Fibroblast of lung (primary cell): ENCODE measurements around the gene CHST11. TPM values are rescaled to one million over a fixed set of nuclear protein-coding genes. Genes with fewer than 3 reads are reported as not detected.
A peak's percentile ranks its signal among the peaks of the same experiment; 100 is the strongest.

Experiments
- DNase-seq, 2 donors: peaks; one replicate each; pipeline versions ENCODE4 v3.0.0 to v3.0.0-alpha.2; 2010; ENCODE audit warnings: low read depth in 2 of 2
- H2AFZ ChIP-seq: 2 replicates; pipeline ENCODE4 v1.5.1; 2012; ENCODE audit warnings: low read length, control low read depth, inconsistent platforms
- H3K27ac ChIP-seq: 2 replicates; pipeline ENCODE4 v1.5.1; 2011; ENCODE audit warnings: low read length, control low read depth; ENCODE audit not compliant: insufficient read depth
- H3K27me3 ChIP-seq: 2 replicates; pipeline ENCODE4 v1.5.1; 2011; ENCODE audit warnings: mild to moderate bottlenecking, low read length; ENCODE audit not compliant: control insufficient read depth, insufficient read depth
- H3K36me3 ChIP-seq: 2 replicates; pipeline ENCODE4 v1.5.1; 2011; ENCODE audit warnings: low read length; ENCODE audit not compliant: control insufficient read depth, insufficient read depth
- H3K4me1 ChIP-seq: 2 replicates; pipeline ENCODE4 v1.5.1; 2011; ENCODE audit warnings: low read length; ENCODE audit not compliant: control insufficient read depth, insufficient read depth; ENCODE audit errors: extremely low read depth
- H3K4me2 ChIP-seq: 2 replicates; pipeline ENCODE4 v1.5.1; 2011; ENCODE audit warnings: low read length, control low read depth; ENCODE audit not compliant: insufficient read depth; ENCODE audit errors: extremely low read depth
- H3K4me3 ChIP-seq, 4 experiments: fragments of 200-600 bp in 1 of 4; sonication (generic) in 1 of 4; replicated peaks in 1 of 4; 2 replicates each; pipeline ENCODE4 v1.5.1; 2011 to 2016; ENCODE audit warnings: low read length in 4 of 4, low read depth in 3 of 4, mild to moderate bottlenecking in 3 of 4, control low read depth in 2 of 4, inconsistent platforms in 1 of 4, mixed read lengths in 1 of 4; ENCODE audit not compliant: insufficient read depth in 1 of 4; ENCODE audit errors: control extremely low read depth in 1 of 4
- H3K79me2 ChIP-seq: 2 replicates; pipeline ENCODE4 v1.5.1; 2012; ENCODE audit warnings: mild to moderate bottlenecking, low read length, inconsistent platforms; ENCODE audit not compliant: control insufficient read depth, insufficient read depth
- H3K9ac ChIP-seq: 2 replicates; pipeline ENCODE4 v1.5.1; 2011; ENCODE audit warnings: mild to moderate bottlenecking, low read length, control low read depth; ENCODE audit not compliant: insufficient read depth
- H3K9me3 ChIP-seq: 2 replicates; pipeline ENCODE4 v1.5.1; 2012; ENCODE audit warnings: low read depth, low read length; ENCODE audit not compliant: control insufficient read depth, insufficient read depth
- H4K20me1 ChIP-seq: 2 replicates; pipeline ENCODE4 v1.5.1; 2011; ENCODE audit warnings: low read length; ENCODE audit not compliant: control insufficient read depth, insufficient read depth; ENCODE audit errors: extremely low read depth
- EZH2 ChIP-seq: IDR thresholded peaks from 2 replicates; pipeline ENCODE4 v1.5.1; 2012; ENCODE audit warnings: low read length, control low read depth, mild to moderate bottlenecking; ENCODE audit errors: missing control alignments
- polyA plus RNA-seq, 2 donors: library from polyadenylated mRNA; depleted of rRNA in 1 of 2; stranded (reverse) in 1 of 2; unstranded in 1 of 2; fragments of >200 nt; gene quantifications; 2 replicates each; pipeline ENCODE4 v1.2.1, GENCODE V29; 2011 to 2012; ENCODE audit warnings: missing spikeins in 1 of 2
- total RNA-seq: library from RNA; depleted of rRNA; stranded (reverse); fragments of >200 nt; gene quantifications from 2 replicates; pipeline ENCODE4 v1.2.1, GENCODE V29; 2014
- TF ChIP-seq, protein P1 (sequence below), 2 donors: IDR thresholded peaks in 1 of 2; conservative IDR thresholded peaks in 1 of 2; 1 replicate in 1 of 2; 2 replicates in 1 of 2; pipeline ENCODE4 v1.5.1; 2011 to 2012; ENCODE audit warnings: low read length in 2 of 2, control low read depth in 1 of 2, inconsistent platforms in 1 of 2, low read depth in 1 of 2, mild to moderate bottlenecking in 1 of 2

CHST11 gene
- total and polyA plus RNA-seq, 2 donors (not counting 1 experiment from before 2014, with no cell fraction given) = 3.5 to 9.1 TPM

DNA sequence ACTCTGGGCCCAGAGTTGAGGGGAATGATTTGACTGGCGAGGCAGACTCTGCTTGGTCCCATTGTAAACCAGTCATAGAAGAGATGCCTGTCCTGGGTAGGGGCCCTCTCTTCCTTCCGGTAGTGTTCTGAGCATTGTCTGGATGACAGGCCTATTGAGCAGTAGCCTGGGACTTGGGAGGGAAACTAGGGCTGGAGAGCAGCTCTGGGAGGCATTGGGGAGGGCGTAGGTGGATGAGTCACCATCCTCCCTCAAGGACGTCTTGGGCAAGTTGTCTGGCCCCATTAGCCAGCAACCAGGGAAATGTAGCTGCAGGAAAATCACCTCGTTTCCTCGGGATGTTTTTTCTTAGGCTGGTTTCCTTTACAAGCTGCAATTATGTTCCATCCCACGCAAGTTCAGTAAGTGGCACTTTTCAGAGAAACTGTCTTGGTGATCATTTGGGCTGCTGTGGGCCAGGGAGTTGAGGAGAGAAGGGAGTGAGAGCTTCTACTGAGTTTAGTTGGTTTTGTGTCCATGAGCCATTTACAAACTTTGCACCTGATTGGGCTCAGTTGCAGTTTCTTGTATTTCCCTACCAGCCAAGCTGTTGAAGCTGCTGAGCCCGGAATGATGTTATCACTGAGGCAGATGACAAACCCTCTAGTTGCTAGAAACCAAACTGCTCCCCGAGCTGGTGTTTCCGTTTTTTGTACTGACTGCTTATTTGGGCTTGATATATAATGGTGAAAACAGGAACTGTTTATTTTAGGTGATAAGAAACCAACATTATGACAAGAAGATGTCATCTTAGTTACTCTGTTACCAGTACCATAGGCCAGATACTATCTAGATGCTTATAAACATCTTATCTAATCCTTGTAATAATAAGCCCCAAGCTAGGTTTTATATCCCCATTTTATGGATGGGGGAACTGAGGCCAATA is 147.6 kb downstream of the CHST11 start:
- peaks cover 15% of the 10 kb centered on the region for H3K4me1 ChIP-seq
- no peak overlapping the region for H3K4me3 ChIP-seq
- no peaks in the 10 kb centered on the region for H4K20me1 ChIP-seq
- peak overlapping the region; percentile 88 for H3K27ac ChIP-seq
- TF ChIP-seq EZH2 = no peak
- TF ChIP-seq, protein P1, sequence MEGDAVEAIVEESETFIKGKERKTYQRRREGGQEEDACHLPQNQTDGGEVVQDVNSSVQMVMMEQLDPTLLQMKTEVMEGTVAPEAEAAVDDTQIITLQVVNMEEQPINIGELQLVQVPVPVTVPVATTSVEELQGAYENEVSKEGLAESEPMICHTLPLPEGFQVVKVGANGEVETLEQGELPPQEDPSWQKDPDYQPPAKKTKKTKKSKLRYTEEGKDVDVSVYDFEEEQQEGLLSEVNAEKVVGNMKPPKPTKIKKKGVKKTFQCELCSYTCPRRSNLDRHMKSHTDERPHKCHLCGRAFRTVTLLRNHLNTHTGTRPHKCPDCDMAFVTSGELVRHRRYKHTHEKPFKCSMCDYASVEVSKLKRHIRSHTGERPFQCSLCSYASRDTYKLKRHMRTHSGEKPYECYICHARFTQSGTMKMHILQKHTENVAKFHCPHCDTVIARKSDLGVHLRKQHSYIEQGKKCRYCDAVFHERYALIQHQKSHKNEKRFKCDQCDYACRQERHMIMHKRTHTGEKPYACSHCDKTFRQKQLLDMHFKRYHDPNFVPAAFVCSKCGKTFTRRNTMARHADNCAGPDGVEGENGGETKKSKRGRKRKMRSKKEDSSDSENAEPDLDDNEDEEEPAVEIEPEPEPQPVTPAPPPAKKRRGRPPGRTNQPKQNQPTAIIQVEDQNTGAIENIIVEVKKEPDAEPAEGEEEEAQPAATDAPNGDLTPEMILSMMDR (conservative IDR thresholded peaks at IDR 0.05 in 1 of 2, IDR thresholded peaks at IDR 0.05 in 1 of 2; ENCODE audit: low read depth in 1 of 2, low read length in 2 of 2) = no peak
- H3K27me3 ChIP-seq = no peaks in the 10 kb centered on the region
- H3K9ac ChIP-seq = no peak overlapping the region
- H3K4me2 ChIP-seq = peak overlapping the region; percentile 79
- H3K79me2 ChIP-seq = no peaks in the 10 kb centered on the region
- no peaks in the 10 kb centered on the region for H3K36me3 ChIP-seq
- no peak overlapping the region for H2AFZ ChIP-seq
- no peaks in the 10 kb centered on the region for H3K9me3 ChIP-seq
- peak; percentile 91 to 98 for DNase-seq

DNA sequence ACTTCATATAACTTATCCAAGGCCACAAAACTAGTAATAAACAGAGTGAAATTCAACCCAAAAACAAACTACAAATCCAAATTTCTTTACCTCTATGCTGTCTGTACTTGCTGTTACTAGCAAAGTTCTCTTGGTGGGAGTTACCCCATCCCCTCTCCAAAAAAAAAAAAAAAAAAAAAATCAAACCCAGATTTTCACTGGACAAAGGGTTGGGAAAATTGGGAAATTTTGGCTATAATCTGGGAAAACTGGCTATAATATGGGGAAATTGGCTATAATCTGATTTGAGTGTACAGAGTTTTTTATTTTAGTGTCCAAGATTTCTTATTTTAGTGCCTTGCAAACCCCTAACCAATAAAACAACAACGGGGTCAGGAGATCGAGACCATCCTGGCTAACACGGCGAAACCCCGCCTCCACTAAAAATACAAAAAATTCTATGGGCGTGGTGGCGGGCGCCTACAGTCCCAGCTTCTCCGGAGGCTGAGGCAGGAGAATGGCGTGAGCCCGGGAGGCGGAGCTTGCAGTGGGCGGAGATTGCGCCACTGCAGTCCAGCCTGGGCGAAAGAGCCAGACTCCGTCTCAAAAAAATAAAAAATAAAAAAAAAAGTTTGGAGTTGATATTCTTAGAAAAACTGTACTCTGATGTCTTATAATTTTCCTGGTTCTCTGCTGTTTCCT is 148.4 kb downstream of the CHST11 start:
- Histone ChIP-seq H3K27ac (peak overlapping the region; percentile 59), H3K4me3 (no peak overlapping the region), H3K27me3 (no peaks in the 10 kb centered on the region), H2AFZ (no peak overlapping the region), H3K36me3 (no peaks in the 10 kb centered on the region), H3K9ac (no peak overlapping the region), H4K20me1 (no peaks in the 10 kb centered on the region), H3K9me3 (no peaks in the 10 kb centered on the region), H3K4me1 (peaks cover 15% of the 10 kb centered on the region), H3K4me2 (no peak overlapping the region), H3K79me2 (no peaks in the 10 kb centered on the region)
- TF ChIP-seq, protein P1 (conservative IDR thresholded peaks at IDR 0.05 in 1 of 2, IDR thresholded peaks at IDR 0.05 in 1 of 2; ENCODE audit: low read depth in 1 of 2, low read length in 2 of 2) = no peak
- TF ChIP-seq EZH2 = no peak
- DNase-seq = no peak

DNA sequence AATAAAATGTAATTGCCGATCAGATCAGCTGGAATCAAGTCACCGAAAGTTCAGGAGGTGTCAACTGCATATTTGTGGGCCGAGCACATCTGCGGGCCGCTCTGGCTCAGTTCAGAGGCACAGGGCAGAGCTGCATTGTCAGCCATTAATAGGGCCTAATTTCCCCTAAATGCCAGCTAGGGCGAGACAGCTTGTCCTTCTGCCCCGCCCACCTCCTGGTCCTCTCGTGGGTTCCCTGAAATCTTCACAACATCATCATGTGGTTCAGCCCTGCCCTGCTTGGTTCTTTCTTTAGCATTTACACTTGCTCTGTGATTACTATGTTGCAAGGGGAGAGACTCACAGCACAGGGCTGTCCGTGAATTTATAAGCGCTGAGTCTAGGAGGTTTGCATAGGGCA is 148.9 kb downstream of the CHST11 start:
- H3K79me2 ChIP-seq = no peaks in the 10 kb centered on the region
- H3K4me2 ChIP-seq = peak overlapping the region; percentile 59
- peaks cover 15% of the 10 kb centered on the region for H3K4me1 ChIP-seq
- no peak overlapping the region for H3K4me3 ChIP-seq
- DNase-seq = peak; percentile 31 to 36
- H3K36me3 ChIP-seq = no peaks in the 10 kb centered on the region
- no peaks in the 10 kb centered on the region for H3K27me3 ChIP-seq
- H4K20me1 ChIP-seq = no peaks in the 10 kb centered on the region
- H3K27ac ChIP-seq = peak overlapping the region; percentile 59
- no peak overlapping the region for H3K9ac ChIP-seq
- no peaks in the 10 kb centered on the region for H3K9me3 ChIP-seq
- TF ChIP-seq, protein P1 (conservative IDR thresholded peaks at IDR 0.05 in 1 of 2, IDR thresholded peaks at IDR 0.05 in 1 of 2; ENCODE audit: low read depth in 1 of 2, low read length in 2 of 2) = no peak
- no peak for TF ChIP-seq EZH2
- H2AFZ ChIP-seq = peak overlapping the region; percentile 39
